ENCODE data around the gene MCOLN2. TPM values are rescaled to one million over a fixed set of nuclear protein-coding genes. Genes with fewer than 3 reads are reported as not detected.

MCOLN2 gene
- total and polyA plus RNA-seq, 2 of the 4 experiments (the other 2 are of a cell fraction) = 0.43 to 0.54 TPM

DNA sequence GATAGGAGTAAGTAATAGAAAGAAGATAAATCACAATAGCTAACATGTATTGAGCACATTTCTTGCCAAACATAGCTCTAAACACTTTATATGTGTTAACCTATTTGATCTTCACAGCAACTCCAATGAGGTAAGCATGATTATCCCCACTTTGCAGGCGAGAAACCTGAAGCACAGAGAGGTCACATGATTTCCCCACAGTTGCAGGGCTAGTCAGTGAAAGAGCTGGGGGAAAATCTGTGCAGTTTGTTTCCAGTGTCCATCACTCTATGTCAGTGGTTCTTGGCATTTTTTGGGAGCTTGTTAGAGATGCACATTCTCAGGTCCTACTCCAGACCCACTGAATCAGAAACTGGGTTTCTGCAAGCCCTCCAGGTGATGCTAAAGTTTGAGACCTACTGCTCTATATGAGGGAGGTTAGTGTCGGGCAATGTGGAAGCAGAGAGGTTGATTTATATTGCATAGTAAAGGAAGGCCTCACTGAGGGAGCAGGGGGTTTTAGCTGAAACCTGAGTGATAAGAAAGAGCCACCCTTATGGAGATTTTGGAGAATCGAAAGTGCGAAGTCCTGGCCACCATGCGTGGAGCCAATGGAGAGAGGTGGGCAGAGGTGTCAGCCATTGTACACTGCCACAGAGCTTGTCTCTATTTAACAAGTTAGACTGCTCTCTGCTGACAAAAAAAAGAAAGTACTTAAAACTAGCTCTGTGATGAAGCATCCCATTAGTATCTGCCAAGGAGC, 30.5 kb upstream of the MCOLN2 start:
- no peak overlapping the region for H3K18ac ChIP-seq (ENCODE audit: low read depth, low read length)
- H2AFZ ChIP-seq (replicated peaks; ENCODE audit: low read length, poor library complexity) = no peak overlapping the region
- H3K4me3 ChIP-seq (ENCODE audit: insufficient read depth, low read depth, low read length) = no peak overlapping the region
- peak; percentile 53; the same call in 1 of the 2 replicates for ATAC-seq (ENCODE audit: low read depth)
- H4K8ac ChIP-seq (ENCODE audit: low read depth in 2 of 2, low read length in 2 of 2) = no peak overlapping the region
- H4K20me1 ChIP-seq (ENCODE audit: insufficient read depth, low read length) = no peaks in the 10 kb centered on the region
- dilution Hi-C loops (cut with HindIII; ENCODE audit: low sequenced_read_pairs, unreplicated experiment) (no loop called here), intact Hi-C loops (cut with micrococcal nuclease) (loop anchor here (1.0 kb wide), 1 partner anchor 82 kb away; no protein-coding TSS in a partner anchor), in situ Hi-C loops (cut with MboI; ENCODE audit: low sequenced_read_pairs) (no loop called here)
- DNase-seq = peak; percentile 2
- H3K4me2 ChIP-seq (ENCODE audit: low read depth, low read length) = no peak overlapping the region
- WGBS, 2 experiments (ENCODE audit: extremely low coverage in 2 of 2, insufficient read length in 1 of 2) = 80% methylated on average over 3 of the region's 5 CpGs; no CpG with 5 or more reads in 1 of the 2 experiments
- no peak overlapping the region for H2BK120ac ChIP-seq (ENCODE audit: low read depth, low read length)
- BruUV-seq (replicated peaks) = no TSS peak
- H2BK15ac ChIP-seq (ENCODE audit: low read depth, low read length) = no peak overlapping the region
- H4K91ac ChIP-seq (ENCODE audit: insufficient read depth, low read depth, low read length) = no peak overlapping the region
- no peak overlapping the region for H3K14ac ChIP-seq (replicated peaks; ENCODE audit: low read depth, low read length)
- H3K9me3 ChIP-seq (ENCODE audit: control insufficient read depth, insufficient read depth, low read length) = no peaks in the 10 kb centered on the region
- no peaks in the 10 kb centered on the region for H3K4me1 ChIP-seq (ENCODE audit: control insufficient read depth, insufficient read depth, low read length)
- no peak overlapping the region for H2AK5ac ChIP-seq (ENCODE audit: low read depth, low read length)
- no peak overlapping the region for H4K5ac ChIP-seq (ENCODE audit: low read depth, low read length)
- no peak overlapping the region for H2BK5ac ChIP-seq (ENCODE audit: low read depth, low read length, poor library complexity, severe bottlenecking)
- no peaks in the 10 kb centered on the region for H3K79me1 ChIP-seq (ENCODE audit: low read depth in 1 of 2, low read length in 2 of 2)
- H3K56ac ChIP-seq (ENCODE audit: extremely low read depth, insufficient read depth, low read length) = no peak overlapping the region
- H3K4ac ChIP-seq (ENCODE audit: low read depth, low read length) = no peak overlapping the region
- ChIA-PET POLR2A (ENCODE audit: unreplicated experiment) (interaction anchor here (0.7 kb wide), 1 partner anchor 82 kb away, joined by 4 read pairs; no protein-coding TSS in a partner anchor), CTCF (interaction anchor here (0.7 to 1.7 kb wide), 6 partner anchors 9 to 84 kb away, joined by 3 to 31 read pairs (median 3); no protein-coding TSS in a partner anchor)
- no peak overlapping the region for H3K9ac ChIP-seq (ENCODE audit: low read depth, low read length)
- H2AK9ac ChIP-seq (replicated peaks; ENCODE audit: low read depth, low read length, poor library complexity) = no peak overlapping the region
- H3K9me1 ChIP-seq (ENCODE audit: insufficient read depth, low read length) = no peaks in the 10 kb centered on the region
- H3K23ac ChIP-seq (ENCODE audit: low read depth, low read length) = no peak overlapping the region
- H3K27me3 ChIP-seq (ENCODE audit: control insufficient read depth, insufficient read depth, low read length) = peaks cover 14% of the 10 kb centered on the region
- TF ChIP-seq, protein P1, sequence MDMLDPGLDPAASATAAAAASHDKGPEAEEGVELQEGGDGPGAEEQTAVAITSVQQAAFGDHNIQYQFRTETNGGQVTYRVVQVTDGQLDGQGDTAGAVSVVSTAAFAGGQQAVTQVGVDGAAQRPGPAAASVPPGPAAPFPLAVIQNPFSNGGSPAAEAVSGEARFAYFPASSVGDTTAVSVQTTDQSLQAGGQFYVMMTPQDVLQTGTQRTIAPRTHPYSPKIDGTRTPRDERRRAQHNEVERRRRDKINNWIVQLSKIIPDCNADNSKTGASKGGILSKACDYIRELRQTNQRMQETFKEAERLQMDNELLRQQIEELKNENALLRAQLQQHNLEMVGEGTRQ (IDR thresholded peaks at IDR 0.05; ENCODE audit: low read depth, low read length) = no peak
- TF ChIP-seq CEBPB (IDR thresholded peaks at IDR 0.05; ENCODE audit: low read depth, low read length) = no peak
- no peak for TF ChIP-seq RFX5 (IDR thresholded peaks at IDR 0.05; ENCODE audit: low read depth, low read length)
- TF ChIP-seq, protein P2, sequence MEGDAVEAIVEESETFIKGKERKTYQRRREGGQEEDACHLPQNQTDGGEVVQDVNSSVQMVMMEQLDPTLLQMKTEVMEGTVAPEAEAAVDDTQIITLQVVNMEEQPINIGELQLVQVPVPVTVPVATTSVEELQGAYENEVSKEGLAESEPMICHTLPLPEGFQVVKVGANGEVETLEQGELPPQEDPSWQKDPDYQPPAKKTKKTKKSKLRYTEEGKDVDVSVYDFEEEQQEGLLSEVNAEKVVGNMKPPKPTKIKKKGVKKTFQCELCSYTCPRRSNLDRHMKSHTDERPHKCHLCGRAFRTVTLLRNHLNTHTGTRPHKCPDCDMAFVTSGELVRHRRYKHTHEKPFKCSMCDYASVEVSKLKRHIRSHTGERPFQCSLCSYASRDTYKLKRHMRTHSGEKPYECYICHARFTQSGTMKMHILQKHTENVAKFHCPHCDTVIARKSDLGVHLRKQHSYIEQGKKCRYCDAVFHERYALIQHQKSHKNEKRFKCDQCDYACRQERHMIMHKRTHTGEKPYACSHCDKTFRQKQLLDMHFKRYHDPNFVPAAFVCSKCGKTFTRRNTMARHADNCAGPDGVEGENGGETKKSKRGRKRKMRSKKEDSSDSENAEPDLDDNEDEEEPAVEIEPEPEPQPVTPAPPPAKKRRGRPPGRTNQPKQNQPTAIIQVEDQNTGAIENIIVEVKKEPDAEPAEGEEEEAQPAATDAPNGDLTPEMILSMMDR (conservative IDR thresholded peaks at IDR 0.05; ENCODE audit: low read depth, low read length) = 0 out of 2 replicates have a peak, but pooled peaks have one; percentile 20
- TF ChIP-seq, protein P3, sequence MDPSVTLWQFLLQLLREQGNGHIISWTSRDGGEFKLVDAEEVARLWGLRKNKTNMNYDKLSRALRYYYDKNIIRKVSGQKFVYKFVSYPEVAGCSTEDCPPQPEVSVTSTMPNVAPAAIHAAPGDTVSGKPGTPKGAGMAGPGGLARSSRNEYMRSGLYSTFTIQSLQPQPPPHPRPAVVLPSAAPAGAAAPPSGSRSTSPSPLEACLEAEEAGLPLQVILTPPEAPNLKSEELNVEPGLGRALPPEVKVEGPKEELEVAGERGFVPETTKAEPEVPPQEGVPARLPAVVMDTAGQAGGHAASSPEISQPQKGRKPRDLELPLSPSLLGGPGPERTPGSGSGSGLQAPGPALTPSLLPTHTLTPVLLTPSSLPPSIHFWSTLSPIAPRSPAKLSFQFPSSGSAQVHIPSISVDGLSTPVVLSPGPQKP (IDR thresholded peaks at IDR 0.05; ENCODE audit: borderline replicate concordance, low read depth, low read length) = no peak
- H3K27ac ChIP-seq (ENCODE audit: insufficient read depth, low read length) = no peak overlapping the region
- no peak overlapping the region for H2BK20ac ChIP-seq (ENCODE audit: low read depth, low read length)
- H3K36me3 ChIP-seq (ENCODE audit: control insufficient read depth, insufficient read depth, low read length) = no peaks in the 10 kb centered on the region

Measured in IMR-90 (cell line).